Effector CD8-positive, alpha-beta T cell (primary cell): ENCODE data around the gene FCRL2.
"Not testable (repeated sequence)": the region's sequence is repeated elsewhere in the genome, so short reads cannot be mapped to it uniquely, and the experiment has no call there.

Experiments
- DNase-seq: peaks from one replicate; lab custom pipeline; 2025; lab: John Stamatoyannopoulos, UW

The FCRL2 gene

GRCh38 chr1:157751283-157751682 is 25.6 kb downstream of the FCRL2 start:
- DNase-seq = no peak

- DNase-seq = no peak
Measured at GRCh38 chr1:157748262-157748817, 28.6 kb downstream of the FCRL2 start.

GRCh38 chr1:157739229-157739901 is 37.6 kb downstream of the FCRL2 start:
- DNase-seq = no peak

GRCh38 chr1:157735991-157736390 is 40.9 kb downstream of the FCRL2 start:
- not testable (repeated sequence) for DNase-seq

- no peak for DNase-seq
Measured at GRCh38 chr1:157734321-157734720, 42.6 kb downstream of the FCRL2 start.

GRCh38 chr1:157732755-157733154 is 44.2 kb downstream of the FCRL2 start:
- no peak for DNase-seq

- no peak for DNase-seq
Measured at GRCh38 chr1:157725221-157725577, 51.7 kb downstream of the FCRL2 start.

- no peak for DNase-seq
Measured at GRCh38 chr1:157724537-157725220, 52.3 kb downstream of the FCRL2 start.

GRCh38 chr1:157723157-157723556 is 53.8 kb downstream of the FCRL2 start:
- DNase-seq = no peak

GRCh38 chr1:157721985-157722384 is 54.9 kb downstream of the FCRL2 start:
- no peak for DNase-seq

- no peak for DNase-seq
Measured at GRCh38 chr1:157715736-157716135, 61.2 kb downstream of the FCRL2 start.

GRCh38 chr1:157711802-157712201 is 65.1 kb downstream of the FCRL2 start:
- DNase-seq = no peak

GRCh38 chr1:157704878-157705277 is 72.1 kb downstream of the FCRL2 start:
- DNase-seq = no peak

- no peak for DNase-seq
Measured at GRCh38 chr1:157703981-157704380, 73.0 kb downstream of the FCRL2 start.

- DNase-seq = no peak
Measured at GRCh38 chr1:157702308-157702825, 74.6 kb downstream of the FCRL2 start.

GRCh38 chr1:157700732-157701131 is 76.2 kb downstream of the FCRL2 start, which contains the start of gene FCRL3:
TSS of gene FCRL3 (minus strand) at chr1:157700769. CDS start at chr1:157700489, 280 bp downstream.
- no peak for DNase-seq

- DNase-seq = no peak
Measured at GRCh38 chr1:157700305-157700704, 76.6 kb downstream of the FCRL2 start.

- no peak for DNase-seq
Measured at GRCh38 chr1:157697781-157698569, 79.0 kb downstream of the FCRL2 start.

GRCh38 chr1:157696966-157697628 is 79.8 kb downstream of the FCRL2 start:
- no peak for DNase-seq
